Coronary artery (tissue), 2 donors: ENCODE measurements around the gene UBE2F.

Source experiments
- DNase-seq: peaks from one replicate; pipeline ENCODE4 v3.0.0-alpha.2; 2017; ENCODE audit warnings: low spot score
- H3K27ac ChIP-seq, 2 donors: fragments of 200-600 bp; sonication (generic); one replicate each; pipeline ENCODE4 v1.5.1; 2016 to 2019
- H3K4me3 ChIP-seq: fragments of 200-600 bp; sonication (generic); 2 replicates; pipeline ENCODE4 v1.5.1; 2016; ENCODE audit warnings: mild to moderate bottlenecking, moderate library complexity
- TF ChIP-seq, protein P1 (sequence below): fragments of 200-600 bp; sonication (generic); IDR thresholded peaks from one replicate; pipeline ENCODE4 v1.5.1; 2019; ENCODE audit warnings: antibody characterized with exemption

UBE2F gene

DNA sequence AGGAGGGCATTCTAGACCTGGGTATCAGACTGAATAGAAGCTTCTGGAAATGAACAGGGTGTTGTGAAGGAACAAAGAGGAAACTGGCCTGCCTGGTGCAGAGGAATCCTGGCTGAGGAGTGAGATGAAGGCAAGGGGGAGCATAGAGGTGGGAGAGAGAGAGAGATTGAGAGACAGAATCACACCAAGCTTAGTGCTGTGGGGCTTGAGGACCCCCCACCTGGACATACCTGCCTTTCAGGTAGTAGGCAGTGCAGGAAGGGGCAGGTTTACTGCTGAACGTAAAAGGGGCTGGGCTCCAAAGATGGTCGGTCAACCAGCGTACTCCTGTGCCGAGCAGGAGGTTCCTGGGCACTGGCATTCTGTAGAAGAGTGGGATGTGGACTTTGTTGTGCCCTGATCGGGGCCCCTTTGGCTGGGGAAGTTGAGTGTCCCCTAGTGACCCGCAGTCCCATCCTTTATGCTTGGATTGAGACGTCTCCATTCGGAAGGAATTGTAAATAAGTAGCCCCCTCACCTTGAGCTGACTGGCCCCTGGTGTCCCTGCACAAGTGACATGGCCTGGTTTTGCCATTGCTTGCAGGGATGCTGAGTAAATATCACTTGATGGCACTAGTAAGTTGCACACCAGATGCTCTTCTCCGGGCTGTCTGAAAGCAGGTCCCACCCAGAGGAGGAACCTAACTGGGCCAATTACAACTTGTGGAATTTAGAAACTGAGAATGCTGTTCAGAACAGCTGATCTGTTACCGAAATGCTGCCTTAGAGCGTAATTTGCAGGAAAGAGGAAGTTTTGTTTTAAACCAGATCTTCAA is 1.4 kb downstream of the UBE2F start:
- Histone ChIP-seq H3K4me3 (peak overlapping the region; percentile 96), H3K27ac (peak overlapping the region in 1 of 2 donors; percentile 95)
- TF ChIP-seq, protein P1, sequence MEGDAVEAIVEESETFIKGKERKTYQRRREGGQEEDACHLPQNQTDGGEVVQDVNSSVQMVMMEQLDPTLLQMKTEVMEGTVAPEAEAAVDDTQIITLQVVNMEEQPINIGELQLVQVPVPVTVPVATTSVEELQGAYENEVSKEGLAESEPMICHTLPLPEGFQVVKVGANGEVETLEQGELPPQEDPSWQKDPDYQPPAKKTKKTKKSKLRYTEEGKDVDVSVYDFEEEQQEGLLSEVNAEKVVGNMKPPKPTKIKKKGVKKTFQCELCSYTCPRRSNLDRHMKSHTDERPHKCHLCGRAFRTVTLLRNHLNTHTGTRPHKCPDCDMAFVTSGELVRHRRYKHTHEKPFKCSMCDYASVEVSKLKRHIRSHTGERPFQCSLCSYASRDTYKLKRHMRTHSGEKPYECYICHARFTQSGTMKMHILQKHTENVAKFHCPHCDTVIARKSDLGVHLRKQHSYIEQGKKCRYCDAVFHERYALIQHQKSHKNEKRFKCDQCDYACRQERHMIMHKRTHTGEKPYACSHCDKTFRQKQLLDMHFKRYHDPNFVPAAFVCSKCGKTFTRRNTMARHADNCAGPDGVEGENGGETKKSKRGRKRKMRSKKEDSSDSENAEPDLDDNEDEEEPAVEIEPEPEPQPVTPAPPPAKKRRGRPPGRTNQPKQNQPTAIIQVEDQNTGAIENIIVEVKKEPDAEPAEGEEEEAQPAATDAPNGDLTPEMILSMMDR, result no peak
- DNase-seq, result no peak

DNA sequence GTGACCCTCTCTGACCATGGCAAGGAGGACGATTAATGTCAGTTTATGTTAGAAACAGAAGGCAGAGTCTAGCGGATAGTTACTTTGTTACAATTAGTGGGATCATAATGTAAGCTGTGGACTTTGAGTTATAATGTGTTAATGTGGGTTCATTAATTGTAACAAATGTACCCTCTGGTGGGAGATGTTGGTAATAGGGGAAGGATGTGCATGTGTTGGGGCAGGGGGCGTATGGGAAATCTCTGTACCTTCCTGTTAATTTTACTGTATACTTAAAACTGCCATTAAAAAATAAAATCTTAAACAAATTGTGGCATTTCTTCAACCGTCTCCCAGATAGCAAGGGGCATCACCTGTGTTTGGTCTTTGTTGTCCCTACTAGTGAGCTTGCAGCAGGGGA is 4.8 kb downstream of the UBE2F start:
- Histone ChIP-seq H3K27ac (no peak overlapping the region), H3K4me3 (no peak overlapping the region)
- no peak for DNase-seq
- TF ChIP-seq, protein P1, result no peak

DNA sequence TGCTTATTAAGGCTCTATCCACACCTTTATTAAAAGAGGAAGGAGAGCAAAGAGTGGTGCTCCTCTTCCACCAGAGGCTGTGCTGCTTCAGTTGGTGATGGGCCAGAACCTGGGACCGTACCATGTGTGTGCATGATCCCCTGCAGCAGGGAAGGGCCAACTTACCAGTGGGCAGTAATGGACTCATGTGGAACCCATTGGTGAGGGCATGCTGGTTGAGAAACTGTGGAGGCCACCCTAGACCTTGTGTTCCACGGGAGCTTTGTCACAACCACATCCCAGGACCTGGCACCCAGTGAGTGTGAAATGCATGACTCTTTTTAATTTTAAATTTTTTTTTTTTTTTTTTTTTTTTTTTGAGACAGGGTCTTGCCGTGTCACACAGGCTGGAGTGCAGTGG is 5.4 kb downstream of the UBE2F start:
- DNase-seq, result no peak
- Histone ChIP-seq H3K27ac (no peak overlapping the region), H3K4me3 (no peak overlapping the region)
- TF ChIP-seq, protein P1, result no peak

DNA sequence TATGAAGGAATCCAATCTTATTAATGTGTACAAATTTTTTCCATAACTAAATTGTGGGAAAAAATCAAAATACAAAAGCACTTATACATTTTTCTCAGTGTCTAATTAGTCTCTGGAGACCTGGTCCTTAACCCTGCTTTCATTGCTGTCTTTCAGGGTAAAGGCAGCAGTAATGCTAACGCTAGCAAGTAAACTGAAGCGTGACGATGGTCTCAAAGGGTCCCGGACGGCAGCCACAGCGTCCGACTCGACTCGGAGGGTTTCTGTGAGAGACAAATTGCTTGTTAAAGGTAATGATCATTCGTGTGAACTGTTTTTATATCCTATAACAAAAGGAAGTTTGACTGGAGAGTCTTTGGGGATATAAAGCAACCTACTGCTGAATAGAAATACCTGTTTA is 6.1 kb downstream of the UBE2F start:
- H3K4me3 ChIP-seq, result no peak overlapping the region
- no peak for DNase-seq
- TF ChIP-seq, protein P1, result no peak
- no peak overlapping the region for H3K27ac ChIP-seq

DNA sequence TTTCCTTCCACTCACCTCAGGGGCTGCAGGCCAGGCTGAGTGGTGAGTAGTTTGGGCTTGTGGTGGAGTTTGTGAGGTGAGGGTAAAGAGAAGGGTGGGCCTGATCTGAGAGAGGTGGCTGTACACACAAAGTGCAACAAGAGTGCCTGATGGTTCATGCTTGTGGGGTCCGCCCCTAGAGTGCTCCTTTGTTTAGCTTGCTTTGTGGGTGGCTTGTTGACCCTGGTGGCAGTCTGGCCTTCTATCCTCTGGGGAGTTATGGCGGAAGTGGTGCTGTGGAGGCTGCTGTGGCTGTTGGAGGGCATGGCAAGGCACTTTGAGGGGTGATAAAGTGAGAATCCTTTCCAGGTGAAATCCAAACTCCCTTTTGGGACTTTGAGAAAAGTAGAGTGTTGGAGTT is 10.6 kb downstream of the UBE2F start:
- TF ChIP-seq, protein P1, result no peak
- no peak overlapping the region for H3K4me3 ChIP-seq

DNA sequence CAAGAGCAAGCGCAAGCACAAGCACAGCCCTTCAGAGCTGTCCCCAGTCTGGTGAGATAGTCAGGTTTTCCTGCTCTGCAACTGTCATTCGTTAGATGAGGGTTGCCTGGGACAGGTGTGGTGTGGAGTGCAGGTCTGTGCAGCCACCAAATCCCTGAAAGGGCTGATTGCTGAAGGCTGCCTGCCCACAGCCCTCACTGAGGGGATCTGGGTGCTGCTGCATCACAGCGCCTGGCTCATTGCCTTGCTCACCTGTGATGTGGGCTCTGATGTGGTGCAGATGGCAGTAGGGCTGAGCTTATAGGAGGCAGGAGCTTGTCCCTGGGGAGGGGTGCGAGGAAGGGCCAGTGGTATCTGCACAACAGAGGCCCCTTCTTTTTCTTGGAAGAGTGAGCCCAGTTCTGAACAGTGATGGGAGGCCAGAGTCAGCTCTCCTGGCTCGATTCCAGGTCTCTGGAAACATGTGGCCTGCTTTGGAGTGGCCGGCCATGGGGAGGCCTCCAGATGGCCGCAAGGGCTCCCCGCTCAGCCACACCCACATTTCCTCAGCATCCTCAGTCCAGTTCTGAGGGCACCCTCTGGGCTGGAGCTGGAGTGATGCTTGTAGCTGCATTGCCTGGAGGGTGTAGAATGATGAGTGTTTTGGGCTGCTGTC is 11.4 kb downstream of the UBE2F start:
- Histone ChIP-seq H3K4me3 (no peak overlapping the region), H3K27ac (no peak overlapping the region)
- TF ChIP-seq, protein P1, result no peak
- no peak for DNase-seq

More for the DNA sequence above, 10.6 kb downstream of the UBE2F start:
- no peak for DNase-seq
- H3K27ac ChIP-seq, result no peak overlapping the region

DNA sequence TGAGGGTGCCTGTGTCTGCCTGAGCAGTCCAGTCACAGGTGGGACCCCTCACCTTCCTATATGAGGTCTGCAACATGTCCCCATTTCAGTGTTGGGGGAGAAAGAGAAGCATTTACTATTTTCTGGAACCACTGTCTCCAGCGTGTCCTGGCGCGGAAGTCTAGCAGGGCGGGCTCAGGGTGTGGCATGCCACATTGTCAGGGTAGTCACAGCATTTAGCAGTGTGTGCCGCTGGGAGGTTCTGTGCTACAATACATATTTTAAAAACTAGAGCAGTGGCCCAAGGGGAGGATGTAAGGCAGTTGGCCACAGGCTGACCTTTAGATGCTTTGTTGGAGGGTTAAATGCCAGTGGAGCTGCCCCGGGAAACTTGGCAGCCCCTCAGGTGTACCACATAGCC is 12.5 kb downstream of the UBE2F start:
- Histone ChIP-seq H3K27ac (no peak overlapping the region), H3K4me3 (no peak overlapping the region)
- no peak for DNase-seq
- TF ChIP-seq, protein P1, result no peak
